Tibial artery (tissue), 4 donors: ENCODE results near the gene KRTAP5-7.

ENCODE experiments used
- DNase-seq, 2 donors: peaks; one replicate each; pipeline ENCODE4 v3.0.0-alpha.2; 2019
- H3K27ac ChIP-seq, 2 donors: fragments of 200-600 bp; sonication (generic) in 1 of 2; 1 replicate in 1 of 2; 2 replicates in 1 of 2; pipeline ENCODE4 v1.5.1; 2018 to 2019; ENCODE audit warnings: mild to moderate bottlenecking in 1 of 2
- H3K27me3 ChIP-seq, 2 donors: fragments of 200-600 bp; sonication (generic) in 1 of 2; one replicate each; pipeline versions ENCODE4 v1.5.1 to v1.6.0; 2016 to 2019
- H3K36me3 ChIP-seq, 3 donors: fragments of 200-600 bp; sonication (generic) in 2 of 3; one replicate each; pipeline ENCODE4 v1.5.1; 2016 to 2019; ENCODE audit warnings: mild to moderate bottlenecking in 2 of 3
- H3K4me1 ChIP-seq, 4 donors: fragments of 200-600 bp; sonication (generic) in 2 of 4; 1 replicate in 3 of 4; 2 replicates in 1 of 4; pipeline ENCODE4 v1.5.1; 2016 to 2019
- H3K4me3 ChIP-seq, 2 donors: fragments of 200-600 bp; sonication (generic) in 1 of 2; 1 replicate in 1 of 2; 2 replicates in 1 of 2; pipeline ENCODE4 v1.5.1; 2018 to 2019; ENCODE audit warnings: mild to moderate bottlenecking in 2 of 2
- H3K9me3 ChIP-seq, 3 donors: fragments of 200-600 bp; sonication (generic) in 1 of 3; one replicate each; pipeline ENCODE4 v1.5.1; 2016 to 2019
- intact Hi-C: fragments of 100-400 bp; cut with DNase I; formaldehyde crosslinking; loops from one replicate; pipeline ENCODE4 v1.15.0; 2023; ENCODE audit warnings: low total_unique reads
- TF ChIP-seq, protein P1 (sequence below), 2 experiments: fragments of 200-600 bp in 1 of 2; fragments of 450-650 bp in 1 of 2; IDR thresholded peaks; one replicate each; pipeline ENCODE4 v1.5.1; 2017 to 2019; ENCODE audit warnings: antibody characterized with exemption in 2 of 2, mild to moderate bottlenecking in 1 of 2, moderate library complexity in 1 of 2

Gene KRTAP5-7

DNA sequence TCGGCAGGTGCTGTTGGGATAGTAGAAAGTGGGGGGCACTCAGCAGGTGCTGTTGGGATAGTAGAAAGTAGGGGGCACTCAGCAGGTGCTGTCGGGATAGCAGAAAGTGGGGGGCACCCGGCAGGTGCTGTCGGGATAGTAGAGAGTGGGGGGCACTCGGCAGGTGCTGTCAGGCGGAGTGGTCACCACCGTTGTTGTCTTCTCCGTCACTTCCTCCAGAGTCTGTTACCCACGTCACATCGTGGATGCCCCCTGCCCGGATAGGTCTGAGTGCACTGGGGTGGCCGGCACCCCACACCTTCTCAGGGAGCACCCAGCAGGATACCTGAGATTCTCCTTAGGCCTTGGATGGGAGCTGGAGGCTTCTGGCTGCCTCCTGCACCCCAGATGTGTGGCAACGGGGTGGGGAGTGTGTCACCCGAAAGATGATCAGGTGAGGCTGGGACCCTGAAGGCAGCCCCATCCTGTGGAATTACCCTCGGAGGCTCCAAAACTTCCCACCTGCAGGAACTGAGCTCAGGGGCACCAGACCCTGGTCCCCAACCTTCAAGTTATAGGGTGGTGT, 24.1 kb upstream of the KRTAP5-7 start:
- H3K9me3 ChIP-seq: peaks cover 0 to 25% (median 9%) of the 10 kb centered on the region in 3 donors
- DNase-seq: no peak
- TF ChIP-seq, protein P1, sequence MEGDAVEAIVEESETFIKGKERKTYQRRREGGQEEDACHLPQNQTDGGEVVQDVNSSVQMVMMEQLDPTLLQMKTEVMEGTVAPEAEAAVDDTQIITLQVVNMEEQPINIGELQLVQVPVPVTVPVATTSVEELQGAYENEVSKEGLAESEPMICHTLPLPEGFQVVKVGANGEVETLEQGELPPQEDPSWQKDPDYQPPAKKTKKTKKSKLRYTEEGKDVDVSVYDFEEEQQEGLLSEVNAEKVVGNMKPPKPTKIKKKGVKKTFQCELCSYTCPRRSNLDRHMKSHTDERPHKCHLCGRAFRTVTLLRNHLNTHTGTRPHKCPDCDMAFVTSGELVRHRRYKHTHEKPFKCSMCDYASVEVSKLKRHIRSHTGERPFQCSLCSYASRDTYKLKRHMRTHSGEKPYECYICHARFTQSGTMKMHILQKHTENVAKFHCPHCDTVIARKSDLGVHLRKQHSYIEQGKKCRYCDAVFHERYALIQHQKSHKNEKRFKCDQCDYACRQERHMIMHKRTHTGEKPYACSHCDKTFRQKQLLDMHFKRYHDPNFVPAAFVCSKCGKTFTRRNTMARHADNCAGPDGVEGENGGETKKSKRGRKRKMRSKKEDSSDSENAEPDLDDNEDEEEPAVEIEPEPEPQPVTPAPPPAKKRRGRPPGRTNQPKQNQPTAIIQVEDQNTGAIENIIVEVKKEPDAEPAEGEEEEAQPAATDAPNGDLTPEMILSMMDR (IDR thresholded peaks at IDR 0.05): no peak
- H3K36me3 ChIP-seq: peaks cover 73 to 87% (median 83%) of the 10 kb centered on the region in 3 donors
- H3K27me3 ChIP-seq: no peaks in the 10 kb centered on the region
- H3K4me3 ChIP-seq: no peak overlapping the region
- no peak overlapping the region for H3K27ac ChIP-seq
- intact Hi-C loops: no loop called here
- H3K4me1 ChIP-seq: no peaks in the 10 kb centered on the region

DNA sequence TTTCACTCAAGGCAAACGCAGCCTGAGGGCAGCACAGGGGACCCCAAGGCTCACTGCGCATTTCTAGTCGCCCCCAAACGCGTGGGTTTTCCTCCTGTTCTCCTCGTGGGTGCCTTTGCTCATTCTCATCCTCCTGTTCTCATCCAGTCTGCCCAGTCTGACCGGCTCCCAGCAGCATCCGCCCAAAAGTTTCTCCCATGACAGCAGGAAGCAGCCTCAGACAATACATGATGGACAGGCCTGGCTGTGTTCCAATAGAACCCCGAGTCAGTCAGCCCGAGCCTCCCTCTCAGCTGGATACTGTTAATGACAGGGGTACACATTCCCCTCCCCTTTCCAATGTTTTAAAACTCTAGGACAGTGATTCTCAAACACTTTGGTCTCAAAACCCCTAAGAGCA, 22.5 kb upstream of the KRTAP5-7 start:
- TF ChIP-seq, protein P1 (IDR thresholded peaks at IDR 0.05): no peak

DNA sequence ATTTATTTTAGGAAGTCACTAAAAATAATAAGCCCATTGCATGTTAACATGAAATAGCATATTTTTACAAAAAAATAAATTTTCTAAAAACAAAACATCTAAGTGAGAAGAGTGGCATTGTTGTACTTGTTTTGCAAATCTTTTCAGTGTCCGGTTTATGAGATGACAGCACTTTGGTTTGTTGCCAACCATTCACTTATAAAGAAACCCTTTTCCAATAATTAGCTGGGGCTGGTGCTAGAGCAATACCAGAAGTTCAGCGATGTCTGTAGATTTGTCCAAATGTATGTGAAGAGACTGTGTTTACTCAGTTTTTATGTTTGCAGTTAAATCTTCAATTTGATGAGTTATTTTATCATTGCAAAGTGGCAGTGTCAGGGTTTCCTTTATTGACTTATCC, 22.1 kb upstream of the KRTAP5-7 start:
- no peaks in the 10 kb centered on the region for H3K4me1 ChIP-seq

More for the DNA sequence above, 22.5 kb upstream of the KRTAP5-7 start:
- no peak overlapping the region for H3K27ac ChIP-seq
- intact Hi-C loops: no loop called here
- DNase-seq: no peak
- H3K36me3 ChIP-seq: peaks cover 58 to 71% (median 67%) of the 10 kb centered on the region in 3 donors
- no peaks in the 10 kb centered on the region for H3K4me1 ChIP-seq
- H3K27me3 ChIP-seq: no peaks in the 10 kb centered on the region
- H3K9me3 ChIP-seq: peaks cover 0 to 40% (median 15%) of the 10 kb centered on the region in 3 donors
- H3K4me3 ChIP-seq: no peak overlapping the region

DNA sequence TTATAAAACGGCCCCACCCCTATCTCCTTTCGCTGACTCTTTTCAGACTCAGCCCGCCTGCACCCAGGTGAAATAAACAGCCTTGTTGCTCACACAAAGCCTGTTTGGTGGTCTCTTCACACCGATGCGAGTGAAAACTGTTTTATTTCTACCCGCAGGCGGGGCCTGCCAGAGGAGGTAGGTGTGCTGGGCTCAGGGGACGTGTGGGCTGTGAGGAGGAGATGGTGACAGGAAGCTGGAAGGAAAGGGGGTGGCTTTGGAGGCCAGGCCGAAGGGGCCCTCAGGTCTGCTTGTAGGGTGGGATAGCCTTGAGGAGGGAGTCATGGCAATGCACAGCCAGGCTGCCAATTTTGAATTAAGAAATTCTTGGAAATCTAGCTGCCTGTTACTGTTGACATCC, 21.3 kb upstream of the KRTAP5-7 start:
- no peaks in the 10 kb centered on the region for H3K4me1 ChIP-seq
- H3K27me3 ChIP-seq: no peaks in the 10 kb centered on the region
- no peak overlapping the region for H3K4me3 ChIP-seq
- H3K9me3 ChIP-seq: peaks cover 3 to 50% (median 18%) of the 10 kb centered on the region in 3 donors
- peaks cover 47 to 58% (median 55%) of the 10 kb centered on the region in 3 donors for H3K36me3 ChIP-seq
- no peak overlapping the region for H3K27ac ChIP-seq
- intact Hi-C loops: no loop called here
- no peak for DNase-seq
- TF ChIP-seq, protein P1 (IDR thresholded peaks at IDR 0.05): no peak

More for the DNA sequence above, 22.1 kb upstream of the KRTAP5-7 start:
- Histone ChIP-seq H3K27me3 (no peaks in the 10 kb centered on the region), H3K27ac (no peak overlapping the region), H3K4me3 (no peak overlapping the region), H3K36me3 (peaks cover 54 to 66% (median 62%) of the 10 kb centered on the region in 3 donors), H3K9me3 (peaks cover under 1 to 45% (median 18%) of the 10 kb centered on the region in 3 donors)
- intact Hi-C loops: no loop called here
- no peak for DNase-seq
- TF ChIP-seq, protein P1 (IDR thresholded peaks at IDR 0.05): no peak

DNA sequence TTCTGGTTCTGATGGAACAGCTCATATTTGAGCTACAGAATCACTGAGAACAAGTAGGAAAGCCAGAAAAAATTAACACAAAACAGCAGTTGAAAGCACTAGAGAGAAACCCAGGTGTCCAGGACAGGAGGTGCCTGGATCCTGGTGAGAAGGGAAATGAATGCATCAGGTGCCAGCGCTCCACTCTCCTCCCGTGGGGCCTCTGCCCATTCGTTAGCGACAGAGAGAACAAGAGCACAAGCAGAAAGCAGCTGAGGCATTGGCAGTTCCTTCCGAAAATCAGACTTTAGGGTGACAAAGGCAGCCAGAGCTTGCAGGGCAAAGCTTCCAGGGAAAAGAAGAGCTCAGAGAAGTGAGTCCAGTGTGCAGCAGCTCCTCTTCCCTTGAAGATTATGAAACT, 20.0 kb upstream of the KRTAP5-7 start:
- Histone ChIP-seq H3K4me3 (no peak overlapping the region), H3K4me1 (no peaks in the 10 kb centered on the region), H3K27ac (no peak overlapping the region), H3K36me3 (peaks cover 34 to 45% (median 41%) of the 10 kb centered on the region in 3 donors), H3K27me3 (no peaks in the 10 kb centered on the region), H3K9me3 (peaks cover 3 to 61% (median 21%) of the 10 kb centered on the region in 3 donors)
- no peak for DNase-seq
- TF ChIP-seq, protein P1 (IDR thresholded peaks at IDR 0.05): no peak
- intact Hi-C loops: no loop called here
